Iris pigment epithelial cell (primary cell): ENCODE measurements around the gene PIGT.
"Not testable (repeated sequence)": the region's sequence is repeated elsewhere in the genome, so short reads cannot be mapped to it uniquely, and the experiment has no call there.

ENCODE experiments used
- DNase-seq: peaks from one replicate; pipeline ENCODE4 v3.0.0-alpha.2; 2011; ENCODE audit warnings: low read depth

The PIGT gene

GRCh38 chr20:45462711-45463509 is 47.0 kb downstream of the PIGT start:
- DNase-seq = no peak

GRCh38 chr20:45463709-45464108 is 47.8 kb downstream of the PIGT start:
- no peak for DNase-seq

GRCh38 chr20:45465491-45466266 is 49.7 kb downstream of the PIGT start:
- DNase-seq = no peak

GRCh38 chr20:45467172-45467571 is 51.2 kb downstream of the PIGT start:
- DNase-seq = no peak

GRCh38 chr20:45467861-45468260 is 51.9 kb downstream of the PIGT start:
- no peak for DNase-seq

- DNase-seq = no peak
These were observed 53.7 kb downstream of the PIGT start, which contains the start of gene WFDC2 for GRCh38 chr20:45469336-45470261. WFDC2 (plus strand) TSS chr20:45469753; CDS start chr20:45469782, 29 bp downstream.

- DNase-seq = peak; percentile 25
These were observed 54.5 kb downstream of the PIGT start for GRCh38 chr20:45470262-45470931.

GRCh38 chr20:45470937-45471336 is 55.0 kb downstream of the PIGT start:
- no peak for DNase-seq

- not testable (repeated sequence) for DNase-seq
These were observed 56.3 kb downstream of the PIGT start for GRCh38 chr20:45472286-45472685.
